GM13976 (cell line): ENCODE measurements around the gene RABGAP1.
A peak's percentile ranks its signal among the peaks of the same experiment; 100 is the strongest.

Experiments used
- DNase-seq: peaks from one replicate; pipeline ENCODE4 v3.0.0; 2012; ENCODE audit warnings: low spot score
- in situ Hi-C: fragments of 300-500 bp; cut with MboI; formaldehyde crosslinking; loops from one replicate; pipeline ENCODE4 v1.12.0; 2022; ENCODE audit warnings: low sequenced_read_pairs, mixed read lengths, inconsistent platforms; ENCODE audit not compliant: unreplicated experiment
- TF ChIP-seq, protein P1 (sequence below): IDR thresholded peaks from 2 replicates; pipeline ENCODE4 v1.5.1; 2012; ENCODE audit warnings: borderline replicate concordance, mild to moderate bottlenecking; ENCODE audit not compliant: insufficient read depth; ENCODE audit errors: extremely low read depth, missing control alignments, control extremely low read depth

RABGAP1 gene

DNA sequence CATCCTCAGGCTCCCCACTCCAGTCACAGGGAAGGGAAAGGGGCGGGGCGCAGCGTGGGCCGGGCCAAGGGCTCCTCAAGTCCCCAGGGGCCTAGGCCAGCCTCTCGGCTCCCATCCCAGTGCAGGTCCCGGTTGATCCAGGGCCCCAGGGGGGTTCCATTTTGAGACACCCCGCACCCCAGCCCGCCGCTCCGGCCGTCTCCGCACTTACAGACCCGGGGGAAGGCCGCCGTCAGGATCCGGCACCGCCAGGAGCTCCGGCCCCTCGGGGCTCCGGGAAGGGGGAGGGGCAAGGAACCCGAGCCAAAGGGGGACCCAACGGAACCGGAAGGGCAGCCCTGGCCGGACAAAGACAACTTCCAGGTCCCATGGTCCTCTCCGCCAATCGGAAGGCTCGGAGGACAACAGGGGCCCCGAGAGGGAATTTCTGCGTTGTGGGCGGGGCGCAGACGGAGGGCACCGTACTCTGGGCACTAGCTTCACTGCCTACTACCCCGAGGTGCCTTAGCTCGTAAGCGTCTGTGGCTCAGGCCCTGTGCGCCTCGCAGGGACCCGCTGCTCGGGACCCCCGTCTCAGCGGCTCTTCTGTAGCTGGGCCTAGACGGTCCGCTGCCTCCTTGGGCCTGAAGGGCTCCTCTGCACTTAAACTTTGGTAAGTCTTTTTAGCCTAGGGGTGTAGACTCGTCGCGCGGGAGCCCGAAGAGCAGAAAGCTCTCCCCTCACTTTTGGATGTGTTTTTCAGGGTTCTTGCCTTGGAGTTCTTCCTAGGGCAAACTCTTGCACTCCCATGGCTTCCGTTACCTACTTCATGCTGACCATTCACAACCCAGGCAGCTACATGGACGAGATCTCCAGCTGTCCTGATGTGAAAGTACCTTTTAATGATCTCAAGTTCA lies 9.3 kb upstream of the RABGAP1 start, which contains the start of gene ZBTB26:
Gene ZBTB26 (minus strand): TSS at position 287 of the 896 bp plus-strand sequence. CDS start 11,578 bp downstream, outside the sequence.
- in situ Hi-C loops = no loop called here

DNA sequence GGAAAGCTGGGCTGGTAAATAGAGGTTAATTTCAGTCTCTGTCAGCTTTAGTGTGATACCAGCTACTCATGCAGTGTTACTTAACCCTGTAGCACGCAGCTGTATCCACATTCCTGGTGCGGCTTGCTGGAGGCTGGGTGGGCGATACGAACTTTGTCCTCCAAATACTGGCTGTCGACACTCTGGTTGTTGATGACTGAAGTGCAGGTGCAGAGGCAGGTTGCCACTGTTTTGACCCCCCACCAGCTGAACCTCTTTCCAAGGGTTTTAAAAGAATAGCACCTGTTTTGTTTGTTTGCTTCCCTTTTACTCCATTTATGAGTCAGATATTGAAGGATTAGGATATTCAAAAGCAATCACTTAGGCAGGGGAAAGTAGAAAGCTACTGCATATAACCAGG lies 4.4 kb upstream of the RABGAP1 start:
- DNase-seq = no peak
- TF ChIP-seq, protein P1, sequence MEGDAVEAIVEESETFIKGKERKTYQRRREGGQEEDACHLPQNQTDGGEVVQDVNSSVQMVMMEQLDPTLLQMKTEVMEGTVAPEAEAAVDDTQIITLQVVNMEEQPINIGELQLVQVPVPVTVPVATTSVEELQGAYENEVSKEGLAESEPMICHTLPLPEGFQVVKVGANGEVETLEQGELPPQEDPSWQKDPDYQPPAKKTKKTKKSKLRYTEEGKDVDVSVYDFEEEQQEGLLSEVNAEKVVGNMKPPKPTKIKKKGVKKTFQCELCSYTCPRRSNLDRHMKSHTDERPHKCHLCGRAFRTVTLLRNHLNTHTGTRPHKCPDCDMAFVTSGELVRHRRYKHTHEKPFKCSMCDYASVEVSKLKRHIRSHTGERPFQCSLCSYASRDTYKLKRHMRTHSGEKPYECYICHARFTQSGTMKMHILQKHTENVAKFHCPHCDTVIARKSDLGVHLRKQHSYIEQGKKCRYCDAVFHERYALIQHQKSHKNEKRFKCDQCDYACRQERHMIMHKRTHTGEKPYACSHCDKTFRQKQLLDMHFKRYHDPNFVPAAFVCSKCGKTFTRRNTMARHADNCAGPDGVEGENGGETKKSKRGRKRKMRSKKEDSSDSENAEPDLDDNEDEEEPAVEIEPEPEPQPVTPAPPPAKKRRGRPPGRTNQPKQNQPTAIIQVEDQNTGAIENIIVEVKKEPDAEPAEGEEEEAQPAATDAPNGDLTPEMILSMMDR = no peak
- in situ Hi-C loops = no loop called here

More for the DNA sequence above, 9.3 kb upstream of the RABGAP1 start, which contains the start of gene ZBTB26:
- peak; percentile 95 for DNase-seq
- TF ChIP-seq, protein P1 = no peak

DNA sequence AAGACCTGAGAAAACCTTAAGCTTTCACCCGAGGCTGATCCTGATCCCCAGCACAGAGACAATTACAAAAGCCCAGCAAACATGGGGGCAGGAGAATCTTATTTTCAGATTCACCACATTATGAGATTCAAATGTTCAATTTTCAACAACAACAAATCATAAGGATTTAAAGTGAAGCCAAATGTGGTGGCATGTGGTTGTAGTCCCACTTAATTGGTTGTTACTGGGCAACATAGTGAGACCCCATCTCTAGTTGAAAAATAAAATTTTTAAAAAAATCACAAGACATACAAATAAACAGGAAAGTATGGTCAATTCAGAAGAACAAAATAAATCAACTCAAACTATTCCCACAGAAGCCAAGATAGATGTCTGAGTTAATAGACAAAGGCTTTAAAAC lies 3.9 kb upstream of the RABGAP1 start:
- in situ Hi-C loops = no loop called here
- TF ChIP-seq, protein P1 = no peak
- DNase-seq = no peak

DNA sequence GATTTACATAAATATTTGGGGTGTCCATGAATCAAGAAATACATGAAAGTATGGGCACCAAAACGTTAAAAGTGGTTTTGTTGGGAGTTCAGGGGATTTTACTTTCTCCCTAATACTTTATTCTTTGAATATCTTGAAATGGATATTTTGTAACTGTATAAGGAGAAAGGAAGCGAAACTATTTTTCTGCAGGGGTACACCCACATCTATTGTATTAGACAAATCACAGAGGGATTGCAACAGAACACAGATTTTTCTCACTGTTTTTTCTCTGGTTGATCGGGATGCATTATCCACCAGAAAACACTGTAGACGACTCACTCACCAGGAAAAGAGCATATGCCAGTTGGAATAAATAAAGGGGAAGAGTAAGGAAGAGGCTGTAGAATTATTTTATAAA lies 1.2 kb upstream of the RABGAP1 start:
- DNase-seq = no peak
- TF ChIP-seq, protein P1 = no peak
- in situ Hi-C loops = no loop called here

DNA sequence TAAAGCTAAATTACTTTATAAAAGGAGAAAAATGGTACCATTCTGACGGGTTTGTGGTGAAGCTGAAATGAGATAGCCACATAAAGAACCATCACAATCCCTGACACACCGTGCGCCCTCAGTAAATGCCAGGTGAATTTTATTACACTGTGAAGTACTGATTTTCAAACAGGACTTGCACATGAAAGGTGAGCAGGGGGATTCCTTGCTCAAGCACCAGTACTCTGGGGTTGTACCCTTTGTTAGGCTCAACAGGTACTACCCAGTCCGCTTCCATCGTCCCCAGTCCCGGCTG lies 419 bp upstream of the RABGAP1 start:
- DNase-seq = no peak
- TF ChIP-seq, protein P1 = no peak
- in situ Hi-C loops = no loop called here

- peak; percentile 25 for DNase-seq
- TF ChIP-seq, protein P1 = no peak
- in situ Hi-C loops = no loop called here
Observed at GRCh38 chr9:122941582-122942234, 888 bp downstream of the RABGAP1 start.
